Stimulated activated CD8-positive, alpha-beta memory T cell treated with anti-CD3 and anti-CD28 coated beads, Interleukin-7, amount 100 ng/mL, for 4 hours (primary cell): ENCODE data around the gene AGAP1.

Source experiments
- DNase-seq, 2 donors: peaks; one replicate each; pipeline ENCODE4 v3.0.0-alpha.2; 2020; ENCODE audit warnings: low read depth in 2 of 2

AGAP1 gene

DNA sequence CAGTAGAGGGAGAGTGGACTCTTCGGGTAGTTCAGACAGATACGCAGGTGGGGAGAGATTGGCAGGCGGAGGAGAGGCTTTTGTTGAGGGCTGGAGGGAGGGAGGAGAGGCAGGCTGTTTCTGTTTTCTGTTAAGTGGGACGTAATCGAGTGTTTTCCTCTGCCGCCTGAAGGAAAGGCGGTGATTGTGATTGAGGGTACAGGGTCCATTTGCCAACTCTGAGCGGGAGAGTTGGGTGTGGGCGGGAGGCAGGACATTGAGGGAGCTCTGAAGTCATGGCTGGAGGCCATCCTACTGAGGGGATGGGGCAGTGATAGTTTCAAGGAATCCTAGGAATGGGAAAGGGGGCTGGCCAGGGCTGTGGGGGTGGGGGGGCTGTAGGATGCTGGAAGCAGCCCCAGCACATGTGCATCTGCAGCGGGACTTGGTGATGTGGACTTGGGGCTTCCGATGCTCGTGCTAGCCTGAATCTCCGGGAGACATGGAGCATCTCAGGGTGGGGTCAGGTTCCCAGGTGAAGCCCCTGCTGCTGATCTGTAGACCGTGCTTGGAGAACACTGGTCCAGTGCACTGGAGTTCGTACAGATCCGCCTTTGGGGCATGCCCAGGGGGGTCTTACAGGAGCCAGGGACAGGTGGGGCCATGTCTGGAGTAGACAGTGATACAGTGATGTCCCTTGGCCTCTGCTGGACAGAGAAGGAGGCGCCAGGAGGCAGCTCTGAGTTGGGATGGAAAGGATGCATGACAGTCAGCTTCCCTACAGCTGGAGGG lies 167.5 kb downstream of the AGAP1 start:
- DNase-seq = no peak

DNA sequence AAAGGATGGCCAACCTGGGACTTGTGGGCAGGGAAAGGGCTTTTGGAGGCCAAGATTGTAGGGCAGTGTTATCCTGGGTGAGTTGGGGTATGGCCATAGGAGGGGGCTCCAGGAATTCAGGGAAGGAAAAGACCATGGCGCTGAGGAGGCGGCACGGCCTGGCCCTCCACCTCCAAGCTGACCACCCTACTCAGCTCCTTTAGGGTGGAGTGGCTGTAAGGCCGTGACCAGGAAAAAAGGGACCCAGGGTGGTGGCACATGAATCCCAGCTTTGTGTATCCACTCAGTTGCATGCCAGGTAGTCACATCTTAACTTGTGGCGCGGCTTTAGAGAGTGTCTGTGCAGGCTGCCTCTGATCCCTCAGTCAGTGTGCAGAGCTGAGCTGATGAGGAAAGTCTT lies 168.1 kb downstream of the AGAP1 start:
- no peak for DNase-seq

DNA sequence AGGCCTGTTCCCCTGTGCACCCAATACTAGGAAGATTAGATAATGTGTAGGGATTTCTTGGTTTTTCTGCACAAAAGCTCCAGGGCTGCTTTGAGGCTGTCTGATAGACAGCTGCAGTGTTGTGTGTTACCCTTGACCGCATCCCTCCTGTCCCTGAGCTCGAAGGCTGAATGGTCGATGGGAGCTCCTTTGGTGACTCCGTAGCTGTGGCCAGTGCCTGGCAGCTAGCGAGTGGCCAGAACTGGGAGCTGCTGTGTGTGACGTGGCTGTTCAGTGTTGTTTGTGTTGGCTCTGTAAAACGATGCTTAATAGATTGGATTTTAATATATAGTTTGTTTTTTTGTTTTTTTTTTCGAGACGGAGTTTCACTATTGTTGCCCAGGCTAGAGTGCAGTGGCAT lies 170.0 kb downstream of the AGAP1 start:
- DNase-seq = no peak

DNA sequence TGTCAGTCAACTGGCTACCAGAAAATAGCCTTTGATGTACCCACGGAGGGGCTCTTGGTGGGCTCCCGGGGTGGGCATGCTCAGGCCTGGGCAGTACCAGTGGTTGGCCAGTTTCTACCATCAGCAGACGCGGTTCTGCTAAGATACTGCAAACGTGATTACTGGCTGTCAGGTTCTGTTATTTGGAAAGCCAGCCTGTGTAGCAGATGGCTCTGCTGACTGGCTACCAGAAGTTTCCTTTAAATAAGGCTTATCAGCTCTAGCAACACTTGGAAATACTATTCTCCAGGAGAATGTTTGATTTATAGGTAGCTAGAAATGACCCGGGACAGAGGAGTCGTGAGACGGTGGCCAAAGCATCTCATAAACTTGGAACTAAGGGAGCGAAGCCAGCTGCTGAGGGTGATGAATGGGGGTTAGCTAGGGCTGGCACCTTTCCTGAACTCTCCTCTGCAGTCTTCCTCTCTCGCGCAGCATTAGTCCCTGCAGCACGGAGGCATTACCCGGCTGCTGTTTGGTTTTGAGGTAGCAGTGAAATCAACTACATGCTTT lies 171.9 kb downstream of the AGAP1 start:
- DNase-seq = no peak

DNA sequence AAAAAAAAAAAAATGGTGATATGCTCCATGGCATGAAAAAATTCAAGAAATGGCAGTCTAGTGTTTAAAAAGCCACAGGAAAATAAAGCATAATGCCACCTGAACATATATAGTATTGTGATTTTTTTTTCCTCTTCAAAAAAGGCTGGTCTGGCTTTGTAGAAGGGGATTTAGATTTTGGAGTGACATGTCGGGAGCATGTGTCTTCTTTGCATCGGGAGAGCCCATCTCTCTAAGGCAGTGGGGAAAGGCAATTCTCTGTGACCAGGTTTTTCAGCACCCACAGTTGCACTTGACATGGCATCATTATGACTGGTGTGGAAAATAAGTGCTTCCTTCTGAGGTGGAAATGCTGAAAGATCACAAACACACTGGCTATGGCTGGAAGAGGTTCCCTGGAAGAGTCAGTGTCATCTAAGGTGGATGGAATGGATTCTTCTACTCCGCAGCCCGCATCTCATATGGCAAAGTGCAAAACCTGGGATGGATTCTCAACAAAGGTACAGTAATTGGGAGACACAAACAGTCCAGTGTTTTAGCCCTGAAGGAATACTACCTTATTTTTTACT lies 172.5 kb downstream of the AGAP1 start:
- DNase-seq = no peak

DNA sequence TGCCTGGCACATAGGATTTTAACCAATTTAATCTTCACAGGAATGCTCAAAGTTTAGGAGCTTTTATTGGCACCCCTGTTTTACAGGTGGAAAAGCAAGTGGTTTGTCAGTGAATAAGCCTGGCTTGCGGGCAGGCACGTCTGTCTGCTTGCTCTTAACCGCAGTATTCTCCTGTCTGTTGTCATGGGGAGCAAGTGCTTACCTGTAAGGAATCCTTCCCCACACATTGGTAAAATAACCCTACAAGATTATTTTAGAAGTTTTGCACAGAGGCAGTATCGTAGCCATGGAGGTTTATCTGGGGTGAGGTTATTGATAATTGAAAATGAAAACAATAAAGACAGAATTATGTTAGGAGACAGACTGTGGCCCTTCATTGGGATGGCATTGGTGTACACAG lies 174.9 kb downstream of the AGAP1 start:
- no peak for DNase-seq

DNA sequence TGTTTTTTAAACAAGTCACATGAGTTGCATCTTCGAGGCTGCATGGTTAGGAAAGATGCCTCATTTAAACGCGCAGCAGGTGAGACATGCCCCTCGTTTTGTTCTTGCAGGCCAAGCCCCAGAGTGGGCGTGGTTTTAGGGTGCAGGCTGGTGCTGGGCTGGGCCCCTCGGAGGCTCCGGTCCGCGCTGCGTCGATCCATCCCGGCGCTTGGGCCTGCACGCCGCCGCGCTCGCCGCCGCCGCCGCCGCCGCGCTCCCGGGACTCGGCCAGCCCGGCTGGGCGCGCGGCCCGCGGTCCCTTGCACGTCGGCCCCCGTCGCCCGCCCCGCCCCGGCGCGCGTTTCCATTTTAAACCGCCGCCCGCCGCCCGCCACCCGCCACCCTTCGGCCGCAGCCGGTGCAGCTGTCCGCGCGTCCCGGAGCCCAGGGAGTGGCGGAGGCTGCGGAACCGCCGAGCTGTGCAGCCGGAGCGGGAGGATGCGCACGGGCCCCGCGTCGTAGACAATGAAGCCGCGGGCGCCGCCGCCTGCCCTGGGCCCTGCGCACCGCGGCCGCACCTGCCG lies 175.5 kb downstream of the AGAP1 start:
- DNase-seq = peak in 1 of 2 donors; percentile 33

DNA sequence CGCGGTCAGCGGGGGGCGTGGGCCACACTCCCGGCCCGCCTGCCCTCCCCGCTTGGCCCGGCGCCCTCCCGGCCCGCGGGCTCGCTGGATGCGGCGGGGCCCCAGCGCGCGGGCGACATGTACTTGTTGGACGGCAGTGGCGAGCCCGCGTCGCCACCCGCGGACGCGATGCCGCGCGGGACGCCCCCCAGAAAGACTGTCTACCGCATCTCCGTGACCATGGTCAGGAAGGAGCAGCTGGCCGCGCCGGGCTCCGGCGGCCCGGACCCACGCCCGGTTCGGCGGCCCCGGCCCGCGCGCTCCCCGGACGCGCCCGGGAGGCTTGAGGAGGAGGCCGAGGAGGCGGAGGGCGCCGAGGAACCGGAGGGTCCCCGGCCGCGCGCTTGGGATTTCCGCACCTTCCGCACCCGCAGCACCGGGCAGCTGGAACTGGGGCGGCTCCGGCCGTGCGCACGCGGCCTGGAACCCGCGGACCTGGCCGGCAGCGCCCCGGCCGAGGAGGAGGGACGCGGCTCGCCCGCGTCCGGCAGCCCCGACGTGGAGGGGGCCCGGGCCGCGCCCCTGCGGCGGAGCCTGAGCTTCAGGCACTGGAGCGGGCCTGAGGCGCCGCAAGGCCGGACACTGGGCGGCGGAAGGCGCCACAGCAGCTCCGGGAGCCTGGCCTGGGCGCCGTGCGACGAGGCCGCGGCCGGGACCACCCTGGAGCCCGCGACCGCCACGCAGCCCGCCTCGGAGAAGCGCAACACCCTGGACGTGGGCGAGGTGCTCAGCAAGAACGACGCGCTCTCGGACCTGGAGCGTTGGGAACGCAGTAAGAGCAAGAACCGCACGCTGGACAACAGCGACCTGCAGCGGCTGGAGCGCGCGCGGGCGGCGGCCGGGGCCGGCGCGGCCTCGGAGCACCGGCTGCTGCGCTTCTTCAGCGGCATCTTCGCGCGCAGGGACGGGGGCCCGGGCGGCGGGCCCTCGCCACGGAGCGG lies 176.4 kb downstream of the AGAP1 start:
- DNase-seq = no peak

DNA sequence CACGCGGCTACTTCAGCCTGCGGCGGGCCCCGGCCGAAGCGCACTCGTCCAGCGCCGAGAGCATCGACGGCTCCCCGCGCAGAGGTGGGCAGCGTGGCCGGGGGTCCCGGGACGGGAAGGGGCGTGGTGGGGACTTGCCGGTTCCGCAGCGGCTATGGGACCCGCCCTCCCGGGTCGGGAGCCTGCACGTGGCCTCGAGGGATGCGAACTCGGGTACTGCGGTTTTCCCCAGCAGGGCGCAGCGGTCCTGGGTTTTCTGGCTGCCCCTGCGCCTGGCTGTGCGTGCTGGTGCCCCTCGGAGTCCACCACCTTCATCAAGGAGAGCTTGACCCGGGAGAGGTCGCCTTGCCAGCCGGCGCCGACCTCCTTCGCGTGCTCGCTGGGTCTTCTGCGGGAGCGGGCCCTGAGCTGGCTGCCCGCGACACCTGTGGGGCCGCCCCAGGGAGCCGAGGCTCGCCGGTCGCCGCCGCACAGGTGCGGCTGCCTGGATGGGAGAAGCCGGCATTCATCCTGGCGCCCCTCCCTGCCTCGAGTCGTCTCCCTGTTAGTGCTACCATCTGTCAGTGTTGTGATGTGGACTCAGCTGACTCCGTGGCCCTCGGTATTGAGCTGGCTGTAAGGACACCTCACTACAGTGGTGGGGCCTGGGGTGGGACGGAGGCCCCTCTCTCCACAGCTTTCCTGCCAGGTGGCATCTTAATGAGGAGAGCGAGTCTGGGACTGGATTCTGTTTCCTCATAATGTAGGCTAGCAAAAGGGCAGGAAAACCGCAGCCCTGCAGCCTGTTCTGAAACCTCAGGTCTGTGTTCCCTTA lies 177.3 kb downstream of the AGAP1 start:
- no peak for DNase-seq

DNA sequence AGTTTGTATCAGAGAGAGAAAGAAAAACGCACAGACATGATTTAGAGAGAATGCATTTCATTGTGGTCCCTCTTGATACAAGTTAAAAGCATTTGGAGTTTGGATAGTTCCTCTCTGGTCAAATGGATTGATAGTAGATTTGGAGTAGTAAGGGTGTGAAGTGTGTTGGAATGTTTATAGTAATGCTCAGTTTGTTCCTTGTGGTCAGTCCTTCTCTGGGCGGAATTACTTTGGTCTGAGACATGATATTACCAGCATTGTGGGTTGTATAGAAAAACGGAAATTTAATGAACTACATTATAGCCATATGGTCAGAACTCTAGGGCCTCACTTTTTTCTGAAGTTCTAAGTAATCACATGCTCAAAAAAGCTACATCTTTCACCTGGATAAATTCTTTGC lies 178.9 kb downstream of the AGAP1 start:
- DNase-seq = no peak

DNA sequence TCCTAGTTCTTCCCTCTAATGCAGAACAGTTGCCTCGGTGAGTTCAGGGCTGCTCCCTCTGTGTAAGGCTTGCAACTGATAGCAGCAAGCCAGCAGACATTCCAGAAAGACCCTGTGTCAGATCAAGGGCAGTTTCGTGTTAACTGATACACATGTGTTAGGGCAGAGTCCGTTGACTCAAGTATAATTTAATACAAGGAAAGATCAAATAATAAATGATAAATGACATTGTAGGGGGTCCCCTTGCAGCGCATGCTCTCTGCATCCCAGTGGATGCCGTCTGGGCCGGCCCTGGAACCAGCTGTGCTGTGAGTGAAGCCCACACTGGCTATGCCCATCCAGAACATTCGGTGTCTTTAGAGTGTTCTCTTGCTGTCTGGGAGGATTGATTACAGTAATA lies 180.3 kb downstream of the AGAP1 start:
- DNase-seq = no peak

DNA sequence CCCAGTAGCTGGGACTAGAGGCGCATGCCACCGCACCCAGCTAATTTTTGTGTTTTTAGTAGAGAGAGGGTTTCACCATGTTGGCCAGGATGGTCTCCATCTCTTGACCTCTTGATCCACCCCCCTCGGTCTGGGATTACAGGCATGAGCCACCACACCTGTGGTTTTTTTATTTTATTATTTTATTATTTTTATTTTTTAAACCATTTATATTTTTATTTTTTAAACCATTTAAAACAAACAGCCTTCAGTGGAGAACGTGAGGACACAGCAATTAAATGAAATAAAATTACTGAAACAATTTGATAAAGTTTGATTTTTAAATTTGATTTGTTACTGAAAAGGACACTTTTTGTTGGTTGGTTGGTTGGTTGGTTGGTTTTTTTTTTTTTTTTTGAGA lies 181.0 kb downstream of the AGAP1 start:
- DNase-seq = no peak

DNA sequence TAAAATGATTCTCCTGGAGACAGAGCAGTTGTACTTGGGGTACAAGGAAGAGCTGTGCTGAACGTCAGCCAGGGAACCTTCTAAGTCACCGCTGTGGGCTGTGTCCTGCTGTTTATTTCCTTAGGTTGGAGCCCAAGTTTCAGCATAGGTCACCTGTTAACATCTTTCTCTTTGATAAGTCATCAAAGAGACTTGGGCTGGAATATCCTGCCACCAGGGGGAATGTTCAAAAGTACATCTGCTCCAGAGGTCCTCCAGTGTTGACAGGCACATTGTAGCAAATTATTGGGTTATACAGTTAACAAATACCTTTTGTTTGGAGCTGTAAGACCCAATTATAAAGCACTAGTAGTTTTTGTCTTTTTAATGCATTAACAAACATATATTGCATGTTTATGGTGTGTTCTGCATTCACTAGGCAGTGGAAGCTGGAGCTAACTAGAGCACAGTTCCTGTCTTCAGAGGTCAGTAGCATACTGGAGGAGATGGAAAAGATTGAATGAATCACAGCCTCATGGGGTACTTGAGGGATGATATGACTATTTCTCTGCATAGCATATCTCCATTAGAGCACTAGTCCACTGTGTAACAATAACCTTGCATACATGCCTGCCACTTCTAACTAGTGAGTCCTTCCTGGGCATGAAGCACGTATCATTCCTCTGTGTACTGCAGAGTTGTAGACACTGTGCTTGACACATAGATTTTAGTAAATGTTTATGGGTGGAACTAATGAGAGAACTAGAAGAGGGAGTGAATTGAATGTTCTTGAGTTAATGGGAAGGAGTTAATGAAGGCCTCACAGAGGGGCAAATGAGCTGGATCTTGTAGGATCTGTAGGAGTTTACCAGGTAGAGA lies 182.1 kb downstream of the AGAP1 start:
- DNase-seq = no peak

DNA sequence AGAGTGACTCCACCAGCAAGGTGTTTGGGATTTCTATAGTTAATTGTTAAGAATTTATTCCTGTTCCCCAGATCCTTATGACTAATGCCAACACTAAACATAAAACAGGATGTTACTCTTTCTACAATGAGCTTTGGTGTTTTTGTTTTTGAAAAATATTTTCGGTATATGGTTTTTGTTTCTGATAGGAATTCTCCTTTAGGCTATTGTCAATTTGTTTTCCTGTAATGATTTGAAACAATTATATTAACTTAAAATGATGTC lies 182.6 kb downstream of the AGAP1 start:
- DNase-seq = no peak

DNA sequence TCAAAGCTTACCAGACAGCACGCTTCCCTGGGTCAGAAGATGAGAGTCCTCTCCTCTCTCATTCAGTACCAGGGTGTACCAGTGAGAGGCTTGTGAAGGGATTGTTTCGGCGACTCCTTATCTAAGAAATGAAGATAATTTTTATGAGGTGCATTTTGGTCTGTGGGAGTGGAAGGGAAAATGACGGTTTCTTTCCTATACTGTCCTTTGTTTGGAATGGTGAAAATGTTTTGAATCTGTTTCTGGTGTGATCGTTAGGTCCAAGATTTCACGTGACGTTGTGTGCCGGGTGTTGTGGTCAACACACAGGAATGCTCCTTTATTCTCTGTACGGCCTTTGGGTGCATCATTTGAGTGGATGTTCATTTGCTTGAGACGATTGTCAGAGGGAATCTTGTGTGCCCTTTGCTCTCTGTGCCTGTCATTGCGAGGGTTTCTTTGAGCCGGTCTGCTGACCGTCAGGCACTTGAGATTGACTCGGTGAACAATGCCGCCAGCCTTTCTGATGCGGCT lies 183.5 kb downstream of the AGAP1 start:
- DNase-seq = no peak

DNA sequence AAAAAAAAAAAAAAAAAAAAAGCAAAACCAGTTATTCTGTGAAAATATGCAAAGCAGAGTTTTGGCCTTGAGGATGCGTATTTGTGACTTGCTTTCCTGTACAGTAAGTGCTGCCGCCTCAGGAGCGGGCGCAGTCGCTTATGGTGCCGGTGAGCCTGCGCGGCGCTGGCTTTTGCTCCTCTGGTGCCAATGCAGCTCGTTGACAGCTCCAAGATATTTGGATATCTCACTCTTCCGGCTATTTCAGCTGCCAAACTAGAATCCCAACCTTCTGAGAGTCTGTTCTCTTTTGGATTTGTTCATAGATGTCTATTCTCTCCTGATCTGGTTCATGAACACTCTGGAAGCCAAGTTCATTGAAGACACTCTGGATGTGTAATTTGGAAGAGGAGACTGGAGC lies 184.1 kb downstream of the AGAP1 start:
- DNase-seq = no peak

DNA sequence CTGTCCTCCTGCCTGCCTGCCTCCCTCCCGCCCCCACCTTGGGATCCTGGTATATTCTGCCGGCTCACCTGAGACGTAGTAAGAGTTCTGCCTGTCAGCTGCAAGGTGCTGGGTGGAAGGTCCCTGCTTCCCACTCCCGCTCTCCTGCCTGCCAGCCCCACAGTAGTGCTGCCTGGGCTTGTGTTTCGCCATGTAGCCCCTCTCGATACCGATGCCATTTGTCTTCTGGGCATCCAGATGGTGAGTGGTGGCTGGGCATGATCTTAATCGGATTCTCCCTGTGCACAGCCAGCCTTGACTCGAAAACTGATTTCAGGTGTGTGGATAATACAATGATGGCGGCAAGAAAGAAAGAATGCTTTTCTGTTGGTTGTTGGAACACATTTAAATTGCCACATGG lies 184.9 kb downstream of the AGAP1 start:
- no peak for DNase-seq

DNA sequence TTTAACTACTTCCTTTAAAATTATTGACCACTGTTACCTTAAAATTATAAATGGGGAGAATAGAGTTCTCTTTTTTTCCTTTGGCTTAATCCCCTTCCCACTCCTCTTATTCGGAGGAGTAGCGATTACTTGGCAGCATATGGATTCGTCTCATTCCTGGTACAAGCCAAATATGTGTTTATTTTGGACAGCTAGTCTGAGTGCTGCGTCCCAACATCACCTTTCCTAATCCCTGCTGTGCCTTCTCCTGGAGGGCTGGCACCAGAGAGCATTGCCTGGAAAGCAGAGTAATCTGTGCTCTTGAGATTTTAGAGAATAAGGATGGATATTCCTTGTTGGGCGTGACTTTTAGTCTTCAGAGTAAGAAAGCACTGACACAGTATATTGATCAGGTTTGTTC lies 185.6 kb downstream of the AGAP1 start:
- no peak for DNase-seq

DNA sequence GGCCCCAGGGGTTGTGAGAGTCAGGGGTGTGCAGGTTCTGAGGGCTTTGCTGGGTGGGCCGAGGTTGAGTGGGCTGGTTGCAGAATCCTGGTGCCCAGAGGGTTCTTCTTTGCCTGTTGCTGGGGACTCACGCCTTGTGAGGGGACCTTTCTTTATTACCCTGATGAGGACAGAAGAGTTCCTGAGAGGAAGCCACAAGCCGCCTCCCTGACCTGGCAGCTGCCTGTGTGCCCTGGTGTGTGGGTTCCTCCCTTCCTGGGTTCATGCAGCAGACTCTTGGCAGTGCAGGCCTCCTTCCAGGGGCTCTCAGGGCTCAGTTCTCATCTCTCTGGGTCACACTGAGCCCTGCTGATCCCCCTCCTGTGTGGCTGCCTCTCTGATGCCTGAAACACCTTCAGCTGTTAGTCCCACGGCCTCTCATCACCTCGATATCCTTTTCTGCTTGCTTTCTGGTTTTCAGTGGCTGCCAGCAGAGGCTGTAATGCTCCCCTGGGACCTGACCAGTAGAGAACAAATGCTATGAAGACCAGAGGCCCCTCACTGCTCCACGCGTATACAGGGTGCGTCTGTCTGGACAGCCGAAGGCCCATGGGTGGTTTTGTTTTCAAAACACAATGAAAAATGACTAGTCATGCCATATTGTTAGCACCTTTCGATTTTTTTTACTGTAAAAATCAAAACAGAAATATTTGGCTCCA lies 191.3 kb downstream of the AGAP1 start:
- DNase-seq = no peak
